WERI-Rb-1 (cell line): Measurements from ENCODE around the gene NLRP10.
"Not testable (repeated sequence)": the region's sequence is repeated elsewhere in the genome, so short reads cannot be mapped to it uniquely, and the experiment has no call there.

Experiments
- DNase-seq: peaks from one replicate; pipeline ENCODE4 v3.0.0-alpha.2; 2020
- H3K27ac ChIP-seq: fragments of 250-450 bp; sonication (Bioruptor Pico); 2 replicates; pipeline ENCODE4 v1.5.1; 2020; ENCODE audit warnings: mild to moderate bottlenecking, moderate library complexity
- H3K27me3 ChIP-seq: fragments of 250-450 bp; sonication (Bioruptor Pico); 2 replicates; pipeline ENCODE4 v1.5.1; 2021; ENCODE audit warnings: mild to moderate bottlenecking, low read depth, moderate library complexity; ENCODE audit not compliant: insufficient read depth, severe bottlenecking
- H3K36me3 ChIP-seq: fragments of 250-450 bp; sonication (Bioruptor Pico); 2 replicates; pipeline ENCODE4 v1.5.1; 2020; ENCODE audit warnings: mild to moderate bottlenecking, moderate library complexity
- H3K4me3 ChIP-seq: 2 replicates; pipeline ENCODE4 v1.5.1; 2011; ENCODE audit warnings: low read depth, mild to moderate bottlenecking, control low read depth, low read length
- H3K9me3 ChIP-seq: fragments of 250-450 bp; sonication (Bioruptor Pico); 2 replicates; pipeline ENCODE4 v1.5.1; 2021; ENCODE audit warnings: mild to moderate bottlenecking, moderate library complexity; ENCODE audit not compliant: severe bottlenecking
- CTCF ChIP-seq: IDR thresholded peaks from 2 replicates; pipeline ENCODE4 v1.5.1; 2011; ENCODE audit warnings: low read depth, mild to moderate bottlenecking, control low read depth, inconsistent platforms, low read length

Gene NLRP10

DNA sequence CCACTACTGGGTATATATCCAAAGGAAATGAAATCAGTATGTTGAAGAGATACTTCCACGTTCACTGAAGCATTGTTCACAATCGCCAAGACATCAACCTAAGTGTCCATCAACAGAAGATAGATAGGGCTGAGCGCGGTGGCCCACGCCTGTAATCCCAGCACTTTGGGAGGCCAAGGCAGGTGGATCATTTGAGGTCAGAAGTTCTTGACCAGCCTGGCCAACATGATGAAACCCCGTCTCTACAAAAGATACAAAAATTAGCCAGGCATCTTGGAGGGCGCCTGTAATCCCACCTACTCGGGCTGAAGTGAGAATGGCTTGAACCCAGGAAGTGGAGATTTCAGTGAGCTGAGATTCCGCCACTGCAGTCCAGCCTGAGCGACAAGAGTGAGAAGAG is 34.5 kb upstream of the NLRP10 start:
- no peaks in the 10 kb centered on the region for H3K9me3 ChIP-seq
- H3K27me3 ChIP-seq: no peaks in the 10 kb centered on the region
- DNase-seq: no peak
- no peak for TF ChIP-seq CTCF
- no peak overlapping the region for H3K4me3 ChIP-seq
- H3K36me3 ChIP-seq: peaks cover 52% of the 10 kb centered on the region
- no peak overlapping the region for H3K27ac ChIP-seq

DNA sequence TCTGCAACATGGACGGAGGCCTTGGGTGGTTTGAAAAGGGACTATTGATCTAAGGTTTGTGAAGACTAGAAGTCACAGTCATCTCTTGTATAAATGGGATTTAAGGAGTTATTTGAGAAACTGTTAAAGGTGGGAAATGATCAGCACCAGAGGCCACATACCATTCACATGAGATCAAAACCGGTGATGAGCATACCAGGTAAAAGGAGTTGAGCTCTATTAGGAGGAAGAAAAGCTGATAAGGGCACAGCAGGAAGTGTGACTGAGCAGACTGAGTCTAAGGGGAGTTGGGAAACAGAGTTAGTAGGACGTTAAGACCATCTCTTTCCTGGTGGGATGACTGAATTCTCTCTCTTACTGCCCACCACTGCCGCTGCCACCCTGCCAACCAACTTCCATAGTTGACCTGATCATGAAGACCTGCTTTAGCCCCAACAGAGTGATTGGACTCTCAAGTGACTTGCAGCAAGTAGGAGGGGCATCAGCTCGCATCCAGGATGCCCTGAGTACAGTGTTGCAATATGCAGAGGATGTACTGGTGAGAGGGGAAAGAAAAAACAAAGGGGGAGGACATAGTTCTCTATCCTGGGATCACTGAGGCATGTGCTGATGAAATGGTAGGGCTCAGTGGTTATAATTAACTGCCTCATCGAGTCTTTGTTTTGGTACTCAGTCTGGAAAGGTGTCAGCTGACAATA is 29.5 kb upstream of the NLRP10 start:
- no peaks in the 10 kb centered on the region for H3K9me3 ChIP-seq
- H3K4me3 ChIP-seq: no peak overlapping the region
- DNase-seq: no peak
- no peak overlapping the region for H3K27ac ChIP-seq
- no peaks in the 10 kb centered on the region for H3K27me3 ChIP-seq
- TF ChIP-seq CTCF: no peak
- H3K36me3 ChIP-seq: peaks cover 89% of the 10 kb centered on the region

DNA sequence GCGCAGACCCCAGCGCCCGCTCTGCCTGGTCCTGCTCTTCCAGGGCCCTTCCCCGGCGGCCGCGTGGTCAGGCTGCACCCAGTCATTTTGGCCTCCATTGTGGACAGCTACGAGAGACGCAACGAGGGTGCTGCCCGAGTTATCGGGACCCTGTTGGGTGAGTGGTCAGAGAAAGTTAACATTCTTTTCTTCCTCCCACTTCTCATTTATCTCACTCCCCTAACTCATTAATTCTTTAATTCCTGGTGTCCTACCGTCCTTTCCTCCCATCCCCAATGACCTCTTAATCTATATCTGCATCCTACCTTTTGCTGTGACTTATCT is 22.3 kb upstream of the NLRP10 start:
- DNase-seq, H3K9me3 ChIP-seq, H3K27me3 ChIP-seq: not testable (repeated sequence)
- peak overlapping the region; percentile 73 for H3K27ac ChIP-seq
- peaks cover 32% of the 10 kb centered on the region for H3K36me3 ChIP-seq
- H3K4me3 ChIP-seq: peak overlapping the region; percentile 92

DNA sequence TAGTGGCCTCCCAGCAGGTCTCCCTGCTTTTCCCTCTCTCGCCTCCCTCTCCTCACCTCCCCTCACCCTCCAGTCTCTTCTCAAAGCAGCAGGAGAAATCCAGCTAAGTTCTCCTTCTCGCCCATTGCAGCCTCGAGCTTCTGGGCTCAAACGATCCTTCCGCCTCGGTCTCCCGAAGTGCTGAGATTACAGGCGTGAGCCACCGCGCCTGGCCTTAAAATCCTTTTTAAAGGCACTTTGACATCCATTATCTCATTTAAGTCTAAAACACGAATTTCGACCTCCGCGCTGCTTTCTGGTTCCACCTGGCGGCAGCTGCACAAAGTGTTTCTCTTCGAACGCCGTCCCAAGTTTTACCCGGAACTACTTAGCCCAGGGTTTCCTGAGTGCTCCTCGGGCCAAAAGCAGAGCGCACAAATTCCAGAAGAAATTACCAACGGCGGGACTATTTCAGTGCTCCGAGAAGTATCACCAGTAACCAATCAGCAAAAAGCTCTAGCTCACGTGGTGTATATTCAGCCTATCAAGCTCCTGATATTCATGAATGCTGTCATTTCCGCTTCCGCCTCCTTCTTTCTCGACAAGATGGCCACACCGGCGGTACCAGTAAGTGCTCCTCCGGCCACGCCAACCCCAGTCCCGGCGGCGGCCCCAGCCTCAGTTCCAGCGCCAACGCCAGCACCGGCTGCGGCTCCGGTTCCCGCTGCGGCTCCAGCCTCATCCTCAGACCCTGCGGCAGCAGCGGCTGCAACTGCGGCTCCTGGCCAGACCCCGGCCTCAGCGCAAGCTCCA is 21.7 kb upstream of the NLRP10 start, which contains the start of gene EIF3F:
Gene EIF3F (plus strand): TSS at position 570 of the 792 bp plus-strand sequence. CDS start 16 bp downstream, at position 586.
- DNase-seq: peak; percentile 93
- TF ChIP-seq CTCF: peak; percentile 70
- Histone ChIP-seq H3K27me3 (no peaks in the 10 kb centered on the region), H3K9me3 (no peaks in the 10 kb centered on the region), H3K36me3 (peaks cover 26% of the 10 kb centered on the region), H3K4me3 (peak within 1 kb of the TSS; percentile 92), H3K27ac (peak within 1 kb of the TSS; percentile 73)

GRCh38 chr11:7983832-7984590 is 18.8 kb upstream of the NLRP10 start:
- Histone ChIP-seq H3K4me3 (no peak overlapping the region), H3K9me3 (no peaks in the 10 kb centered on the region), H3K27me3 (no peaks in the 10 kb centered on the region), H3K27ac (no peak overlapping the region), H3K36me3 (peaks cover 7% of the 10 kb centered on the region)
- no peak for DNase-seq
- TF ChIP-seq CTCF: no peak

- no peak for TF ChIP-seq CTCF
Measured at GRCh38 chr11:7982582-7983119, 17.4 kb upstream of the NLRP10 start.

More at GRCh38 chr11:7982582-7983119, 17.4 kb upstream of the NLRP10 start:
- Histone ChIP-seq H3K36me3 (no peaks in the 10 kb centered on the region), H3K27me3 (no peaks in the 10 kb centered on the region), H3K9me3 (no peaks in the 10 kb centered on the region), H3K27ac (no peak overlapping the region), H3K4me3 (no peak overlapping the region)
- DNase-seq: no peak
